Mesenchymal stem cell (in vitro differentiated cells and primary cell): ENCODE measurements around the gene GFI1.
"Not testable (repeated sequence)": the region's sequence is repeated elsewhere in the genome, so short reads cannot be mapped to it uniquely, and the experiment has no call there.

Experiments
- DNase-seq: peaks from one replicate; pipeline ENCODE4 v3.0.0-alpha.2; 2013
- H2AFZ ChIP-seq: one replicate; pipeline ENCODE4 v1.6.1; 2013; ENCODE audit warnings: low read depth, mild to moderate bottlenecking, control low read depth, inconsistent platforms, low read length, moderate library complexity
- H2AK5ac ChIP-seq: 2 replicates; pipeline ENCODE4 v1.6.1; 2013; ENCODE audit warnings: low read length, moderate library complexity, mild to moderate bottlenecking, inconsistent platforms; ENCODE audit not compliant: severe bottlenecking
- H2BK120ac ChIP-seq: one replicate; pipeline ENCODE4 v1.6.1; 2013; ENCODE audit warnings: low read depth, mild to moderate bottlenecking, inconsistent platforms, low read length, moderate library complexity
- H2BK12ac ChIP-seq, 2 experiments: one replicate each; pipeline ENCODE4 v1.6.1; 2013; ENCODE audit warnings: inconsistent platforms in 2 of 2, low read length in 2 of 2, mild to moderate bottlenecking in 2 of 2, moderate library complexity in 2 of 2, control low read depth in 1 of 2
- H2BK15ac ChIP-seq: one replicate; pipeline ENCODE4 v1.6.1; 2013; ENCODE audit warnings: mild to moderate bottlenecking, low read depth, inconsistent platforms; ENCODE audit not compliant: poor library complexity, severe bottlenecking
- H2BK5ac ChIP-seq: 2 replicates; pipeline ENCODE4 v1.6.1; 2013; ENCODE audit warnings: low read depth, mild to moderate bottlenecking, low read length, control low read depth, inconsistent platforms; ENCODE audit not compliant: poor library complexity, severe bottlenecking
- H3K14ac ChIP-seq, 2 experiments: one replicate each; pipeline ENCODE4 v1.6.1; 2013; ENCODE audit warnings: inconsistent platforms in 2 of 2, low read length in 2 of 2, control low read depth in 1 of 2, mild to moderate bottlenecking in 1 of 2, moderate library complexity in 1 of 2
- H3K18ac ChIP-seq, 2 experiments: one replicate each; pipeline ENCODE4 v1.6.1; 2013; ENCODE audit warnings: inconsistent platforms in 2 of 2, low read length in 2 of 2, control low read depth in 1 of 2, low read depth in 1 of 2, mild to moderate bottlenecking in 1 of 2
- H3K23ac ChIP-seq, 2 experiments: one replicate each; pipeline ENCODE4 v1.6.1; 2013; ENCODE audit warnings: inconsistent platforms in 2 of 2, low read length in 2 of 2, mild to moderate bottlenecking in 2 of 2, moderate library complexity in 2 of 2, control low read depth in 1 of 2
- H3K27ac ChIP-seq: 2 replicates; pipeline ENCODE4 v1.5.1; 2013; ENCODE audit warnings: mild to moderate bottlenecking, moderate library complexity, low read length, control low read depth, inconsistent platforms; ENCODE audit not compliant: poor library complexity, severe bottlenecking
- H3K27me3 ChIP-seq, 2 experiments: 2 replicates each; pipeline versions ENCODE4 v1.6.1 to v1.7.0; 2013; ENCODE audit warnings: low read length in 2 of 2, mild to moderate bottlenecking in 2 of 2, moderate library complexity in 2 of 2, control low read depth in 1 of 2, inconsistent platforms in 1 of 2; ENCODE audit not compliant: control insufficient read depth in 1 of 2, insufficient read depth in 1 of 2
- H3K36me3 ChIP-seq, 2 experiments: 2 replicates each; pipeline versions ENCODE4 v1.6.1 to v1.7.0; 2013; ENCODE audit warnings: low read length in 2 of 2, control low read depth in 1 of 2, inconsistent platforms in 1 of 2, low read depth in 1 of 2, mild to moderate bottlenecking in 1 of 2; ENCODE audit not compliant: insufficient read depth in 2 of 2, control insufficient read depth in 1 of 2
- H3K4ac ChIP-seq, 2 experiments: one replicate each; pipeline ENCODE4 v1.6.1; 2013; ENCODE audit warnings: inconsistent platforms in 2 of 2, low read length in 2 of 2, mild to moderate bottlenecking in 2 of 2, moderate library complexity in 2 of 2, control low read depth in 1 of 2, low read depth in 1 of 2
- H3K4me1 ChIP-seq: 2 replicates; pipeline ENCODE4 v1.6.1; 2013; ENCODE audit warnings: low read depth, low read length, control low read depth; ENCODE audit not compliant: control insufficient read depth, insufficient read depth
- H3K4me2 ChIP-seq: 2 replicates; pipeline ENCODE4 v1.6.1; 2013; ENCODE audit warnings: low read length, mild to moderate bottlenecking, inconsistent platforms; ENCODE audit not compliant: poor library complexity, severe bottlenecking
- H3K4me3 ChIP-seq, 2 experiments: 2 replicates each; pipeline versions ENCODE4 v1.5.1 to v1.7.0; 2013; ENCODE audit warnings: low read length in 2 of 2, mild to moderate bottlenecking in 2 of 2, control low read depth in 1 of 2, low read depth in 1 of 2; ENCODE audit not compliant: insufficient read depth in 1 of 2
- H3K79me1 ChIP-seq: replicated peaks from 2 replicates; pipeline ENCODE4 v1.6.1; 2013; ENCODE audit warnings: mild to moderate bottlenecking, control low read depth, low read length, inconsistent platforms; ENCODE audit not compliant: poor library complexity, severe bottlenecking
- H3K9ac ChIP-seq: 2 replicates; pipeline ENCODE4 v1.7.0; 2013; ENCODE audit warnings: mild to moderate bottlenecking, low read length, moderate library complexity
- H3K9me3 ChIP-seq: 2 replicates; pipeline ENCODE4 v1.7.0; 2013; ENCODE audit warnings: mild to moderate bottlenecking, low read length; ENCODE audit not compliant: control insufficient read depth
- H4K8ac ChIP-seq: one replicate; pipeline ENCODE4 v1.6.1; 2013; ENCODE audit warnings: inconsistent platforms, mild to moderate bottlenecking, low read length, moderate library complexity
- H4K91ac ChIP-seq: one replicate; pipeline ENCODE4 v1.6.1; 2013; ENCODE audit warnings: mild to moderate bottlenecking, low read length, inconsistent platforms
- WGBS: methylation state at CpG from one replicate; pipeline ENCODE4 v1.1.7; 2013; ENCODE audit warnings: mixed read lengths; 5-methylcytosine and 5-hydroxymethylcytosine counted together

GFI1 gene

DNA sequence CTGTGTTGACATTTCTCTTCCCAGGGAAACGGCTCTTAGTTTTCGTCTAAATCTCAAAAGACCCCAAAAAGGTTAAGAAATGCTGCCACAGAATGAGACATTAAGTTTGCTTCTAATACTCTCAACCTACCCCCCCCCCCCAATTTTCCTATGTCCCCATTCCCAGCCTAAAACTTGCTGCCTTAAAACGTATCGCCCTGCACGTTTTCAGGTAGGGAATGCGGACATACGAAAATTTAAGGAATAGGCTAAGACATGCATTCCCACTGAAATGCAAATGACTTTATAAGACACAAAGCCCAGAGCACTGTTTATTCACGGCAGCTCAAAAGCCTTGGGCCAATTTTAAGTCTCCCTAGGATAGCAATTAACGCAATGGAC, 45.4 kb downstream of the GFI1 start:
- Histone ChIP-seq H2BK5ac (no peak overlapping the region), H2BK120ac (no peak overlapping the region), H3K4ac (no peak overlapping the region), H3K18ac (no peak overlapping the region), H4K91ac (no peak overlapping the region), H3K4me3 (peak overlapping the region in 1 of 2 experiments; percentile 24), H3K27ac (no peak overlapping the region), H3K14ac (no peak overlapping the region), H3K4me2 (no peak overlapping the region), H3K9ac (no peak overlapping the region), H3K36me3 (no peaks in the 10 kb centered on the region), H3K79me1 (no peaks in the 10 kb centered on the region), H3K4me1 (no peaks in the 10 kb centered on the region), H2AK5ac (no peak overlapping the region), H2BK15ac (no peak overlapping the region), H3K27me3 (peaks cover 0 to 4% of the 10 kb centered on the region in 2 experiments), H3K9me3 (no peaks in the 10 kb centered on the region), H2AFZ (no peak overlapping the region), H2BK12ac (no peak overlapping the region), H3K23ac (no peak overlapping the region), H4K8ac (no peak overlapping the region)
- DNase-seq = no peak
- WGBS = 93% methylated on average over 9 of the region's 9 CpGs

DNA sequence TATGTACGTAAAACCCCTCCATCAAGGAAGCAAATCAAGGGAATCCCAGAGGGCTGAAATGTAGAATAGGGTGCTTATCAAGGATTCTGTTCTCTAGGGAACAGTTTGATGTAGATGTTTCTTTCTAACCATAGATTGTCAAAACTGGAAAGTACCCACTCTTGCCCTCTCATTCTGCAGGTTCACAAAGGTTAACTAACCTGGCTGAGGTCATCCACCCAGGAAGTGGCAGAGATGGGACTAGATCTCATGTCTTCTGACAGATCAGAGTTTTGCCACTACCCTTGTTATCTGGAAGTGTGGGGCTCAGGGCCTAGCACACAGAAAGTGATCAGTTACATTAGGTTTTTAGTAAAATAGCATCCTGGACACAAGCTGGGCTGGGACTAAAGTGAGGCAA, 47.4 kb downstream of the GFI1 start:
- whole genome bisulfite sequencing = 83% methylated on average over 1 of the region's 1 CpG
- Histone ChIP-seq H3K14ac (no peak overlapping the region), H3K79me1 (no peaks in the 10 kb centered on the region), H4K91ac (no peak overlapping the region), H3K27me3 (peaks cover 0 to 4% of the 10 kb centered on the region in 2 experiments), H2BK120ac (no peak overlapping the region), H3K9me3 (no peaks in the 10 kb centered on the region), H3K4ac (no peak overlapping the region), H4K8ac (no peak overlapping the region), H3K4me1 (no peaks in the 10 kb centered on the region), H3K36me3 (no peaks in the 10 kb centered on the region), H2BK12ac (no peak overlapping the region), H3K18ac (no peak overlapping the region), H2AK5ac (no peak overlapping the region), H2BK5ac (no peak overlapping the region), H3K23ac (no peak overlapping the region), H2AFZ (no peak overlapping the region), H3K4me2 (no peak overlapping the region), H2BK15ac (no peak overlapping the region), H3K27ac (no peak overlapping the region), H3K9ac (no peak overlapping the region), H3K4me3 (no peak overlapping the region)
- DNase-seq = no peak

DNA sequence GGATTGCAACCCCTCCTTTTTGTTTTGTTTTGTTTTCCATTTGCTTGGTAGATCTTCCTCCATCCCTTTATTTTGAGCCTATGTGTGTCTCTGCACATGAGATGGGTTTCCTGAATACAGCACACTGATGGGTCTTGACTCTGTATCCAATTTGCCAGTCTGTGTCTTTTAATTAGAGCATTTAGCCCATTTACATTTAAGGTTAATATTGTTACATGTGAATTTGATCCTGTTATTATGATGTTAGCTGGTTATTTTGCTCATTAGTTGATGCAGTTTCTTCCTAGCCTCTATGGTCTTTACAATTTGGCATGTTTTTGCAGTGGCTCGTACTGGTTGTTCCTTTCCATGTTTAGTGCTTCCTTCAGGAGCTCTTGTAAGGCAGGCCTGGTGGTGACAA, 52.2 kb downstream of the GFI1 start:
- H2AFZ ChIP-seq, H4K91ac ChIP-seq, H3K18ac ChIP-seq, H4K8ac ChIP-seq, H3K4me1 ChIP-seq, H3K4me2 ChIP-seq, H2BK5ac ChIP-seq, H3K27me3 ChIP-seq, DNase-seq, H3K9me3 ChIP-seq, H3K9ac ChIP-seq, H2AK5ac ChIP-seq, H3K27ac ChIP-seq, H2BK12ac ChIP-seq, H3K14ac ChIP-seq, H3K36me3 ChIP-seq, H2BK15ac ChIP-seq, H3K4me3 ChIP-seq, H3K4ac ChIP-seq, H3K79me1 ChIP-seq, H3K23ac ChIP-seq, H2BK120ac ChIP-seq: not testable (repeated sequence)
- WGBS = no CpG with 5 or more reads among the region's 1 CpG

DNA sequence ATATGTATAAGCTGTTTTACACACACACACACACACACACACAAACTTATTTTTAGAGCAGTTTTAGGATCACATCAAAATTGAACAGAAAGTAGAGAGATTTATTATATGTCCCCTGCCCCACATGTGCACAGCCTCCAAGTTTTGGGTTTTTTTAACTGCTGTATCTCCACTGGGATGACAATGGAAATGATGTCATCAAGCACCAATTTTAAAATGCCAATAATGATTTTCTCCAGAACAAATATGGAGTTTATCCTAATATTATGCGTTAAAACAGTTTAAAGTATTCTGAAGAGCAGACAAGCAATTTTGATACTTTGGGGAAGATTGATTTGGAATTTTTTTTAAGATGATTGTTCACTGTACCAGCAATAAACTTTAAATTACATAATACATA, 56.7 kb downstream of the GFI1 start:
- WGBS = no CpG with 5 or more reads among the region's 1 CpG

More for the DNA sequence above, 56.7 kb downstream of the GFI1 start:
- H3K36me3 ChIP-seq = no peaks in the 10 kb centered on the region
- H3K4me1 ChIP-seq = no peaks in the 10 kb centered on the region
- H3K79me1 ChIP-seq = no peaks in the 10 kb centered on the region
- H3K14ac ChIP-seq = no peak overlapping the region
- no peak overlapping the region for H2AK5ac ChIP-seq
- H3K4me3 ChIP-seq = no peak overlapping the region
- H3K4me2 ChIP-seq = no peak overlapping the region
- H3K4ac ChIP-seq = no peak overlapping the region
- H3K9ac ChIP-seq = no peak overlapping the region
- H2AFZ ChIP-seq = no peak overlapping the region
- no peaks in the 10 kb centered on the region for H3K27me3 ChIP-seq
- no peak overlapping the region for H2BK12ac ChIP-seq
- H4K8ac ChIP-seq = no peak overlapping the region
- H2BK5ac ChIP-seq = no peak overlapping the region
- H2BK120ac ChIP-seq = no peak overlapping the region
- H4K91ac ChIP-seq = no peak overlapping the region
- no peak overlapping the region for H3K27ac ChIP-seq
- H3K9me3 ChIP-seq = no peaks in the 10 kb centered on the region
- DNase-seq = no peak
- no peak overlapping the region for H3K23ac ChIP-seq
- H3K18ac ChIP-seq = no peak overlapping the region
- no peak overlapping the region for H2BK15ac ChIP-seq
